ENCODE measurements around the gene ATP1B1.

ATP1B1 gene

GRCh38 chr1:169148472-169149252, 42.2 kb downstream of the ATP1B1 start:
- no peak overlapping the region for H3K4me3 ChIP-seq (ENCODE audit: low read depth, low read length)
- TF ChIP-seq POLR2A (IDR thresholded peaks at IDR 0.05; ENCODE audit: extremely low read depth, insufficient read length) (no peak), CTCF (IDR thresholded peaks at IDR 0.05; ENCODE audit: low read depth, low read length) (no peak), MAX (IDR thresholded peaks at IDR 0.05; ENCODE audit: low read depth, low read length) (no peak), MYC (IDR thresholded peaks at IDR 0.05; ENCODE audit: low read depth, low read length) (no peak)
- no peak for DNase-seq (ENCODE audit: low read depth)

- TF ChIP-seq POLR2A (IDR thresholded peaks at IDR 0.05; ENCODE audit: extremely low read depth, insufficient read length) = no peak
- no peak for TF ChIP-seq MYC (IDR thresholded peaks at IDR 0.05; ENCODE audit: low read depth, low read length)
- no peak for TF ChIP-seq MAX (IDR thresholded peaks at IDR 0.05; ENCODE audit: low read depth, low read length)
- TF ChIP-seq CTCF (IDR thresholded peaks at IDR 0.05; ENCODE audit: low read depth, low read length) = no peak
- no peak overlapping the region for H3K4me3 ChIP-seq (ENCODE audit: low read depth, low read length)
- DNase-seq (ENCODE audit: low read depth) = no peak
These were observed 43.2 kb downstream of the ATP1B1 start for GRCh38 chr1:169149555-169150286.

GRCh38 chr1:169150641-169151337, 44.3 kb downstream of the ATP1B1 start:
- H3K4me3 ChIP-seq (ENCODE audit: low read depth, low read length) = no peak overlapping the region
- no peak for TF ChIP-seq MAX (IDR thresholded peaks at IDR 0.05; ENCODE audit: low read depth, low read length)
- no peak for TF ChIP-seq MYC (IDR thresholded peaks at IDR 0.05; ENCODE audit: low read depth, low read length)
- no peak for TF ChIP-seq CTCF (IDR thresholded peaks at IDR 0.05; ENCODE audit: low read depth, low read length)
- no peak for TF ChIP-seq POLR2A (IDR thresholded peaks at IDR 0.05; ENCODE audit: extremely low read depth, insufficient read length)
- no peak for DNase-seq (ENCODE audit: low read depth)

- H3K4me3 ChIP-seq (ENCODE audit: low read depth, low read length) = no peak overlapping the region
- TF ChIP-seq POLR2A (IDR thresholded peaks at IDR 0.05; ENCODE audit: extremely low read depth, insufficient read length) (no peak), MYC (IDR thresholded peaks at IDR 0.05; ENCODE audit: low read depth, low read length) (no peak), CTCF (IDR thresholded peaks at IDR 0.05; ENCODE audit: low read depth, low read length) (no peak), MAX (IDR thresholded peaks at IDR 0.05; ENCODE audit: low read depth, low read length) (no peak)
- no peak for DNase-seq (ENCODE audit: low read depth)
These were observed 44.9 kb downstream of the ATP1B1 start for GRCh38 chr1:169151338-169151837.

- TF ChIP-seq MAX (IDR thresholded peaks at IDR 0.05; ENCODE audit: low read depth, low read length) (no peak), CTCF (IDR thresholded peaks at IDR 0.05; ENCODE audit: low read depth, low read length) (no peak), POLR2A (IDR thresholded peaks at IDR 0.05; ENCODE audit: extremely low read depth, insufficient read length) (no peak), MYC (IDR thresholded peaks at IDR 0.05; ENCODE audit: low read depth, low read length) (no peak)
- no peak for DNase-seq (ENCODE audit: low read depth)
- no peak overlapping the region for H3K4me3 ChIP-seq (ENCODE audit: low read depth, low read length)
These were observed 49.2 kb downstream of the ATP1B1 start for GRCh38 chr1:169155675-169156074.

Data from NB4 (cell line).